ENCODE measurements around the gene RANGRF.

RANGRF gene

GRCh38 chr17:8274816-8275215 is 13.7 kb upstream of the RANGRF start:
- DNase-seq = no peak

GRCh38 chr17:8275421-8276290 is 12.8 kb upstream of the RANGRF start:
- DNase-seq = no peak

- DNase-seq = no peak
These were observed 11.2 kb upstream of the RANGRF start for GRCh38 chr17:8277317-8277716.

GRCh38 chr17:8282345-8282744 is 6.1 kb upstream of the RANGRF start:
- no peak for DNase-seq

- no peak for DNase-seq
These were observed 5.1 kb upstream of the RANGRF start for GRCh38 chr17:8283356-8283755.

GRCh38 chr17:8284126-8284525 is 4.3 kb upstream of the RANGRF start:
- DNase-seq = no peak

- no peak for DNase-seq
These were observed 2.9 kb upstream of the RANGRF start for GRCh38 chr17:8285270-8286181.

GRCh38 chr17:8287651-8288335 is 677 bp upstream of the RANGRF start:
- no peak for DNase-seq

- DNase-seq = no peak
These were observed 580 bp downstream of the RANGRF start for GRCh38 chr17:8289103-8289397.

- DNase-seq = no peak
These were observed 1.6 kb downstream of the RANGRF start for GRCh38 chr17:8290043-8290442.

GRCh38 chr17:8292639-8293395 is 4.3 kb downstream of the RANGRF start:
- no peak for DNase-seq

- DNase-seq = no peak
These were observed 5.9 kb downstream of the RANGRF start for GRCh38 chr17:8294361-8294760.

GRCh38 chr17:8294814-8295316 is 6.4 kb downstream of the RANGRF start:
- no peak for DNase-seq

GRCh38 chr17:8300226-8300625 is 11.8 kb downstream of the RANGRF start:
- no peak for DNase-seq

GRCh38 chr17:8300627-8301242 is 12.3 kb downstream of the RANGRF start:
- DNase-seq = peak; percentile 10

GRCh38 chr17:8310601-8311123 is 22.2 kb downstream of the RANGRF start:
- DNase-seq = no peak

- no peak for DNase-seq
These were observed 22.8 kb downstream of the RANGRF start for GRCh38 chr17:8311131-8311790.

- no peak for DNase-seq
These were observed 23.8 kb downstream of the RANGRF start for GRCh38 chr17:8312251-8312650.

GRCh38 chr17:8312726-8313600 is 24.5 kb downstream of the RANGRF start:
- no peak for DNase-seq
